GM12874 (cell line): Measurements from ENCODE around the gene COA1.

Experiments
- CTCF ChIP-seq: IDR thresholded peaks from 2 replicates; pipeline ENCODE4 v1.5.1; 2011; ENCODE audit warnings: low read depth, mild to moderate bottlenecking, control low read depth, low read length, moderate library complexity; ENCODE audit not compliant: insufficient read depth

COA1 gene

DNA sequence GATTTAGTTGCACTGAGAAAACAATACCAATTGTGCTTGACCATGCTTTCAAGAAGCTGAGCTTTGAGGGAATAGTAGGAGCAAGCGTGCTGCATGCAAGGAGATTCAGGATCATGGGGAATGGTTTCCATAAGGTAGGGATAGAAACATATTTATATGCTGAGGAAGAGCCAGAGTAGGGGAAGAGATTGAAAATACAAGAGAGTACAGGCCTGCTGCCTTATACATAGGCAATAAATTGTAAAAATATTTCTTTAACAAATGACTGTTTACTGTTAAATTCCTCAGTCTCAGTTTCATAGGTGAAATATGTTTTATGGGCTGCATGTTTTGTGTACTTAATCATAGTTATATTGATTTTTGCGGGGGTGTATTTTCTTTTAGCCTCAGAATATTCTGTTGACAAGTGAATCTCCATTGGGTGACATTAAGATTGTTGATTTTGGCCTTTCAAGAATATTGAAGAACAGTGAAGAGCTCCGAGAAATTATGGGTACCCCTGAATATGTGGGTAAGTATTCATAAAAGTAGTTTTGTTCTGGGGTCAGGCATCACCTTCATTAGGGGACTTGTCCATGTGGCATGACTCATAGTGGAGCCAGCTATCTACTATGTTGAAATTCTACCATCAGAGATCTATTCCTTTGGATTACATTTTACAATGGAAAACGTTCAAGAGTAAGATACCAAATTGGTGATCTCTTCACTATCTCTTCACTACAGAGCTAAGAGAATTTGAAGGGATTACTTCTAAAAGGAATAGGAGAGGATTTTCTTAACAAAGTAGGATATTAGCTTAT is 109.9 kb downstream of the COA1 start:
- no peak for TF ChIP-seq CTCF

GRCh38 chr7:43618073-43618472 is 111.2 kb downstream of the COA1 start:
- TF ChIP-seq CTCF, result no peak

GRCh38 chr7:43616977-43617376 is 112.3 kb downstream of the COA1 start:
- TF ChIP-seq CTCF, result no peak

DNA sequence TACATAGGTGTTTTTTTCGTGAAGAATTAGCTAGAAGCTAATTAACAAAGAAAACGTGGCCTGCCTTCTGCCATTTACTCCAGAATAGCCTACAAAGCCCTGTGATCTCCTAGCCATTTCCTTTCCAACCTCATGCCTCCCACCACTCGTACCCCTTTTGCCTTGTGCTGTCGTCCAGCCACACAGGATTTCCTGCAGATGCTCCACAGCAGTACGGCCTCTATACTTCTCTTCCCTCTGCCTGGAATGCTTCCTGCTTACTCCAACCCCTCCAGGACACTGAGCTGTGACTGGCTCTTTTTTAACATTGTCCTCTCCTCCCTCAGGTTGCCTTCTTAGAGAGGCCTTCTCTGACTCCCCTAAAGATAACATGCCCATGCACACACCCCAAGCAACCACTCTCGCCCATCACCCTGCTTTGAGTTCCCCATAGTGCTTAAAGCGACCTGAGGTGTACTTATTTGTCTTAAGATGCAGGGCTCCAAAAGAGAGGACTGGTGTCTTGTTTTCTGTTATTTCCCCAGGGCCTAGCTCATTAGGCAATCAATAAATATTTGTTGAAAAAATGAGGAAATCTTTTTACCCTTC is 113.7 kb downstream of the COA1 start:
- no peak for TF ChIP-seq CTCF

GRCh38 chr7:43612599-43613589 is 116.4 kb downstream of the COA1 start:
- no peak for TF ChIP-seq CTCF

- TF ChIP-seq CTCF, result no peak
These were observed 117.2 kb downstream of the COA1 start for GRCh38 chr7:43612128-43612527.

DNA sequence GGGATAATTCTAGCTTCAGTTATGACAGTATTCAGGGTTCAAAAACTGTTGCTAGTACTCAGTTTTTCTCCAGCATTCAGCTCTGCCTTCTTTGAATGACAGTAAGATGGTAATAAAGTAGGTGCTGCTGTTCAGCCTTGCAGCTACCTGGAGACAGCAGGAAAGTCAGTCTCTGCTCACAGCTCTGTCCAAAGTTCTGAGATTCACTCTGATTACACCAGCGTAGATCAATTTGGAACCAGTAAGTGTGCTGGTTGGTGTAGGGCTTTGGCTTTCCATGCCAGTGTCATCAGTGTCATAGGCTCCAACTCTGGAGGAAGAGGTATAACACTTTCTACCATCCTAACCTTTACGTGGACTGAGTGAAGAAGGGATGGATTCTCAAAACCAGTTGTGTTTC is 120.2 kb downstream of the COA1 start:
- no peak for TF ChIP-seq CTCF
